Spleen (tissue), 7 donors: ENCODE data around the gene GALNT3.

Experiments
- POLR2A ChIP-seq, 3 donors: fragments of 450-650 bp; IDR thresholded peaks; one replicate each; pipeline ENCODE4 v1.5.1; 2017; ENCODE audit warnings: antibody characterized with exemption in 3 of 3, mild to moderate bottlenecking in 1 of 3
- POLR2AphosphoS5 ChIP-seq, 3 donors: sonication (generic); formaldehyde crosslinking; IDR thresholded peaks; one replicate each; pipeline ENCODE4 v1.5.1; 2017; ENCODE audit warnings: antibody characterized with exemption in 3 of 3
- TF ChIP-seq, protein P1 (sequence below), 11 experiments: fragments of 200-600 bp in 7 of 11; fragments of 450-650 bp in 4 of 11; sonication (generic) in 4 of 11; IDR thresholded peaks in 8 of 11; conservative IDR thresholded peaks in 3 of 11; 1 replicate in 7 of 11; 2 replicates in 4 of 11; pipeline versions ENCODE4 v1.4.0 to v1.8.0; 2016 to 2021; ENCODE audit warnings: antibody characterized with exemption in 11 of 11, inconsistent platforms in 4 of 11, mild to moderate bottlenecking in 1 of 11
- donor health status: DM: no; HTN: no; CAD: no; lungs with moderate emphysema.
- donor health status: DM: no; HTN: no; CAD: no.
- donor health status: DM: no; HTN: no; CAD: no.

DNA sequence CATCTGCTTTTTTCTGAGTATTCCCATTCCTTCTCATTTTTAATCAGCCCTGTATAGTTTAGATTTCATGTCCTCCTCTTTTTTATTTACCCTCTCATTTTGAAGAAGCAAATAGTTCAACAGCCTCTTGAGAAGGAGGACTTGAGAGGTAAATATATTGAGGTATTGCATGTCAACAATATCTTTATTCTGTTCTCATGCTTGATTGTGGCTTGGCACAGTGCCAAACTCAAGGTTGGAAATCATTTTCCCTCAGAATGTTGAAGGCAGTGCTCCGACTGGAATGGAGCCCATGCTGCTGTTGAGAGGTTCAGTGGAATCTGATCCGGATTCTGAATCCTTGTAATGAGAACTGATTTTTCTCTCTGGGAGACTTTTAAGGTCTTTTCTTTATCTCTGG is 31.0 kb upstream of the GALNT3 start:
- TF ChIP-seq, protein P1, sequence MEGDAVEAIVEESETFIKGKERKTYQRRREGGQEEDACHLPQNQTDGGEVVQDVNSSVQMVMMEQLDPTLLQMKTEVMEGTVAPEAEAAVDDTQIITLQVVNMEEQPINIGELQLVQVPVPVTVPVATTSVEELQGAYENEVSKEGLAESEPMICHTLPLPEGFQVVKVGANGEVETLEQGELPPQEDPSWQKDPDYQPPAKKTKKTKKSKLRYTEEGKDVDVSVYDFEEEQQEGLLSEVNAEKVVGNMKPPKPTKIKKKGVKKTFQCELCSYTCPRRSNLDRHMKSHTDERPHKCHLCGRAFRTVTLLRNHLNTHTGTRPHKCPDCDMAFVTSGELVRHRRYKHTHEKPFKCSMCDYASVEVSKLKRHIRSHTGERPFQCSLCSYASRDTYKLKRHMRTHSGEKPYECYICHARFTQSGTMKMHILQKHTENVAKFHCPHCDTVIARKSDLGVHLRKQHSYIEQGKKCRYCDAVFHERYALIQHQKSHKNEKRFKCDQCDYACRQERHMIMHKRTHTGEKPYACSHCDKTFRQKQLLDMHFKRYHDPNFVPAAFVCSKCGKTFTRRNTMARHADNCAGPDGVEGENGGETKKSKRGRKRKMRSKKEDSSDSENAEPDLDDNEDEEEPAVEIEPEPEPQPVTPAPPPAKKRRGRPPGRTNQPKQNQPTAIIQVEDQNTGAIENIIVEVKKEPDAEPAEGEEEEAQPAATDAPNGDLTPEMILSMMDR (IDR thresholded peaks at IDR 0.05 in 8 of 11, conservative IDR thresholded peaks at IDR 0.05 in 3 of 11) = no peak
- no peak for TF ChIP-seq POLR2AphosphoS5 (IDR thresholded peaks at IDR 0.05)
- no peak for TF ChIP-seq POLR2A (IDR thresholded peaks at IDR 0.05)
